Measurements from ENCODE around the gene MACROH2A1. TPM values are rescaled to one million over a fixed set of nuclear protein-coding genes. Genes with fewer than 3 reads are reported as not detected.
A peak's percentile ranks its signal among the peaks of the same experiment; 100 is the strongest.

The MACROH2A1 gene
- total and polyA plus RNA-seq, 2 donors from 2014 or later: 99.4 to 144 TPM

DNA sequence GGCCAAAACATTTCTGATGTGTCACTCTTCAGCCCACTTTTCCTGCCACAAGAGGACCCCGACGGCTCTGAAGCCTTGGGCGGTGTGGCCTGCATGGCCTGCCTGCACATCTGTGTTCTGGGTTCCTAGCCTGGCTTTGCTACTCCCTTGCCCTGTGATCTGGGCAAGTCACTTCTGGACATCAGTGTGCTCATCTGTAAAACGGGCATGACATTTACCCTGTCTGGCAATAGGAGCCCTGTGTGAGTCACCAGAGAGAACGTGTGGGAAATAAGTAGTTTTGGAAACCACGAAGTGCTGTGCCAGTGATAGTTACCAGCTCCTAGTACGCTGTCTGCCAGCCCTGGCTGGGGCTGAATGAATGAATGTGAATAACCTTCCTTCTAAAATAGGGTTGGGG is 90.8 kb downstream of the MACROH2A1 start:
- Histone ChIP-seq H3K9me3 (ENCODE audit: control insufficient read depth in 2 of 3, insufficient read depth in 1 of 3, low read length in 3 of 3) (no peaks in the 10 kb centered on the region), H3K27ac (ENCODE audit: low read depth in 2 of 2, low read length in 2 of 2) (no peak overlapping the region), H3K4me3 (ENCODE audit: low read length in 3 of 3) (no peak overlapping the region), H3K27me3 (ENCODE audit: control insufficient read depth, insufficient read depth, low read length) (no peaks in the 10 kb centered on the region), H3K4me1 (ENCODE audit: control insufficient read depth in 2 of 3, insufficient read depth in 2 of 3, low read depth in 1 of 3, low read length in 3 of 3) (no peaks in the 10 kb centered on the region), H3K36me3 (ENCODE audit: control insufficient read depth in 2 of 3, insufficient read depth in 3 of 3, low read length in 3 of 3) (no peaks in the 10 kb centered on the region), H3K9ac (ENCODE audit: low read length in 3 of 3) (no peak overlapping the region)
- intact Hi-C loops (cut with DNase I): no loop called here
- TF ChIP-seq, protein P1, sequence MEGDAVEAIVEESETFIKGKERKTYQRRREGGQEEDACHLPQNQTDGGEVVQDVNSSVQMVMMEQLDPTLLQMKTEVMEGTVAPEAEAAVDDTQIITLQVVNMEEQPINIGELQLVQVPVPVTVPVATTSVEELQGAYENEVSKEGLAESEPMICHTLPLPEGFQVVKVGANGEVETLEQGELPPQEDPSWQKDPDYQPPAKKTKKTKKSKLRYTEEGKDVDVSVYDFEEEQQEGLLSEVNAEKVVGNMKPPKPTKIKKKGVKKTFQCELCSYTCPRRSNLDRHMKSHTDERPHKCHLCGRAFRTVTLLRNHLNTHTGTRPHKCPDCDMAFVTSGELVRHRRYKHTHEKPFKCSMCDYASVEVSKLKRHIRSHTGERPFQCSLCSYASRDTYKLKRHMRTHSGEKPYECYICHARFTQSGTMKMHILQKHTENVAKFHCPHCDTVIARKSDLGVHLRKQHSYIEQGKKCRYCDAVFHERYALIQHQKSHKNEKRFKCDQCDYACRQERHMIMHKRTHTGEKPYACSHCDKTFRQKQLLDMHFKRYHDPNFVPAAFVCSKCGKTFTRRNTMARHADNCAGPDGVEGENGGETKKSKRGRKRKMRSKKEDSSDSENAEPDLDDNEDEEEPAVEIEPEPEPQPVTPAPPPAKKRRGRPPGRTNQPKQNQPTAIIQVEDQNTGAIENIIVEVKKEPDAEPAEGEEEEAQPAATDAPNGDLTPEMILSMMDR (IDR thresholded peaks at IDR 0.05; ENCODE audit: borderline replicate concordance, extremely low read depth, insufficient read depth): no peak
- FAIRE-seq (no peak), DNase-seq (no peak)

DNA sequence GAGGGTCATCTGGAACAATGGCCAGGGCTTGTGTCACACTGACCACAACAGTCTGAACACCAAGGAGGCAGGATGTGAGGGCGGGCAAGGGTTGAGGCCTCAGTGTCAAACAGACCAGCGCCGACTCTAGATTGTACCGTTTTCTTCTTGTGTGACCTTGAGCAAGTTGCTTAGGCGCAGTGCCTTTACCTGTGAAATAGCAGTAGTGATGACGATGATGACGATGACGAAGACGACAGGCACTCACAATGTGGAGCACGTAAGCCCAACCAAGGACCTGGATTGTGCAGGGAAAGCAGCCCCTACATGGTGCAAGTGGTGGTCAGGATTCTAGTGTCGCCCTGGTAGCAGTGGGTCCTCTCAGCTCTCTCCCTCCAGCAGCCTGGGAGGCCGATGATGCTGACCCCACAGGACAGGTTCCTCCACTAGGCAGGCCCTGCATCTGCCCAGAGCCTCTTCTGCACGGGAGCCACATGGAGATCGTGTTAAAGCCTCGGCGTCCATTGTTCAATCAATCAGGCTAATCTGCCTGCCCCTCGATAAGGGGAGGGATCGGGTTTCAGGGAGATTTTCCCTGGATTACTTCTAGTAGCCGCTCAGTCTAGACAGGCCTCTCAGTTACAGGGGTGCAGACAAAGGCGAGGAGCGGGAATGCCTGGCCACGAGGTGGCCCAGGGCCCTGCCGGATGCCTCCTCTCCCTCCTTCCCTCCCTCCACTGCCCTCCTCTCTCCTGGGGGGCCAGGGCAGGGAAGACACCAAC is 91.7 kb downstream of the MACROH2A1 start:
- no peaks in the 10 kb centered on the region for H3K4me1 ChIP-seq (ENCODE audit: control insufficient read depth in 2 of 3, insufficient read depth in 2 of 3, low read depth in 1 of 3, low read length in 3 of 3)
- H3K27me3 ChIP-seq (ENCODE audit: control insufficient read depth, insufficient read depth, low read length): no peaks in the 10 kb centered on the region
- FAIRE-seq (no peak), DNase-seq (peak in 2 of 5 donors; percentile 20 to 34)
- no peak overlapping the region for H3K4me3 ChIP-seq (ENCODE audit: low read length in 3 of 3)
- intact Hi-C loops (cut with DNase I): no loop called here
- TF ChIP-seq, protein P1 (IDR thresholded peaks at IDR 0.05; ENCODE audit: borderline replicate concordance, extremely low read depth, insufficient read depth): no peak
- H3K27ac ChIP-seq (ENCODE audit: low read depth in 2 of 2, low read length in 2 of 2): no peak overlapping the region
- no peaks in the 10 kb centered on the region for H3K36me3 ChIP-seq (ENCODE audit: control insufficient read depth in 2 of 3, insufficient read depth in 3 of 3, low read length in 3 of 3)
- H3K9ac ChIP-seq (ENCODE audit: low read length in 3 of 3): no peak overlapping the region
- H3K9me3 ChIP-seq (ENCODE audit: control insufficient read depth in 2 of 3, insufficient read depth in 1 of 3, low read length in 3 of 3): no peaks in the 10 kb centered on the region

DNA sequence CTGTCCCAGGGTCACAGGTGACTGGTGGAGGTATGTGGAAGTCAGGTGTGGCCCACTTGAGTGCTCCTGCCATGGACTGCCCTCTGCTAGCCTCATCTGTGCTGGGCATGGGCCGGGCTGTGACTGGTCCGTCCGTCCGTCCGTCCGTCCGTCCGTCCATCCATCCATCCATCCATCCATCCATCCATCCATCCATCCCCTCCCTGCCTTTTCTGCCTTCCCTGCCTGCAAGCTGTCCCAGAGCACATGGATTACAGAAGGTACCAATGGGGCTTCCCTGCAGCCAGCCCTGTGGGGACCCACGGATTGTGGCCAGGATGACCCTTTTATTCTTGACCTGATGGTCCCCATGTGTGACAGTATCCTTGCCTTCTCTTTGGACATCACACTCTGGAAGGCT is 92.5 kb downstream of the MACROH2A1 start:
- intact Hi-C loops (cut with DNase I): no loop called here
- Histone ChIP-seq H3K4me3 (ENCODE audit: low read length in 3 of 3) (no peak overlapping the region), H3K27me3 (ENCODE audit: control insufficient read depth, insufficient read depth, low read length) (no peaks in the 10 kb centered on the region), H3K9ac (ENCODE audit: low read length in 3 of 3) (no peak overlapping the region), H3K27ac (ENCODE audit: low read depth in 2 of 2, low read length in 2 of 2) (no peak overlapping the region), H3K9me3 (ENCODE audit: control insufficient read depth in 2 of 3, insufficient read depth in 1 of 3, low read length in 3 of 3) (no peaks in the 10 kb centered on the region), H3K36me3 (ENCODE audit: control insufficient read depth in 2 of 3, insufficient read depth in 3 of 3, low read length in 3 of 3) (no peaks in the 10 kb centered on the region), H3K4me1 (ENCODE audit: control insufficient read depth in 2 of 3, insufficient read depth in 2 of 3, low read depth in 1 of 3, low read length in 3 of 3) (no peaks in the 10 kb centered on the region)
- FAIRE-seq (no peak), DNase-seq (no peak)
- TF ChIP-seq, protein P1 (IDR thresholded peaks at IDR 0.05; ENCODE audit: borderline replicate concordance, extremely low read depth, insufficient read depth): no peak
